GM12873 (cell line): ENCODE measurements around the gene TP53.

Source experiments
- TF ChIP-seq, protein P1 (sequence below): IDR thresholded peaks from 2 replicates; pipeline ENCODE4 v1.5.1; 2012; ENCODE audit warnings: low read depth, mild to moderate bottlenecking, moderate library complexity, low read length, control low read depth; ENCODE audit not compliant: insufficient read depth; ENCODE audit errors: missing control alignments

The TP53 gene

DNA sequence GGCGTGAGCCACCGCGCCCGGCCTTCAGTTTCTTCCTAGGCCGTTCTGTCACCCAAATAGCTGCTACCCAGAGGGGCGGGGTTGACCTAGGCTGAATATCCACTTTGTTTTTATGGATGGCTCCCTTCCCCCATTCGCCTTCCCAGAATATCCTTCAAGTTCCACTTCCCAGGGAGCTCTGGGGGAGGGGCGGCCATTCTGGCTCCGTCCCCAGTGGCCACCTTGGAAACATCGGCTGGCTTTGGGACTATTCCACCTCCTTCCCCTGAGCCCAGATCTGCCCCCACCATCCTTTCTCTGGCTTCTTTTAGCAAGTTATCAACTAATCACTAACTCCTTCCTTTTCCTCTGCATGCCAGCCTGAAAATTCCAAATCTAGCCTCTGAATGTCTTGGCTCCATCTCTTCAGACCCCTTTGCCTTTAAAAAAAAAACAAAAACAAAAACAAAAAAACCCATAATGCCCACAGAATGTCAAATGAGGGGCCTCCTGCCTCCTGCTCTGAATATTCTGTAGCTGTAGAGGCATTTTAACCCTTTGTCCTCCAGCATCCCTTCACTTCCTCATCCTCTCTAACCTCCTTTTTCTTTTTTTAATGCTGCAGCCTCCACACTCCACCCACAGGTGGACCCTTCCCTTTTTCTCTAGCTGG lies 30.2 kb downstream of the TP53 start:
- TF ChIP-seq, protein P1, sequence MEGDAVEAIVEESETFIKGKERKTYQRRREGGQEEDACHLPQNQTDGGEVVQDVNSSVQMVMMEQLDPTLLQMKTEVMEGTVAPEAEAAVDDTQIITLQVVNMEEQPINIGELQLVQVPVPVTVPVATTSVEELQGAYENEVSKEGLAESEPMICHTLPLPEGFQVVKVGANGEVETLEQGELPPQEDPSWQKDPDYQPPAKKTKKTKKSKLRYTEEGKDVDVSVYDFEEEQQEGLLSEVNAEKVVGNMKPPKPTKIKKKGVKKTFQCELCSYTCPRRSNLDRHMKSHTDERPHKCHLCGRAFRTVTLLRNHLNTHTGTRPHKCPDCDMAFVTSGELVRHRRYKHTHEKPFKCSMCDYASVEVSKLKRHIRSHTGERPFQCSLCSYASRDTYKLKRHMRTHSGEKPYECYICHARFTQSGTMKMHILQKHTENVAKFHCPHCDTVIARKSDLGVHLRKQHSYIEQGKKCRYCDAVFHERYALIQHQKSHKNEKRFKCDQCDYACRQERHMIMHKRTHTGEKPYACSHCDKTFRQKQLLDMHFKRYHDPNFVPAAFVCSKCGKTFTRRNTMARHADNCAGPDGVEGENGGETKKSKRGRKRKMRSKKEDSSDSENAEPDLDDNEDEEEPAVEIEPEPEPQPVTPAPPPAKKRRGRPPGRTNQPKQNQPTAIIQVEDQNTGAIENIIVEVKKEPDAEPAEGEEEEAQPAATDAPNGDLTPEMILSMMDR = no peak

DNA sequence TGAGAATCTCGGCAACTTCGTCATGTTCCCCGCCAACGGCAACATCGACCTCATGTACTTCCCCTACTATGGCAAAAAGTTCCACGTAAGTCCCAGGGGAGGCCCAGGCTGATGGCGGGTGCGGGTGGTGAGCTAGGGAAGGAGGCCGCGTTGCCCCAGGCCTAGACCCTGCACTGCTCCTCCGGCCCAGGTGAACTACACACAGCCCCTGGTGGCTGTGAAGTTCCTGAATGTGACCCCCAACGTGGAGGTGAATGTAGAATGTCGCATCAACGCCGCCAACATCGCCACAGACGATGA lies 31.8 kb downstream of the TP53 start:
- TF ChIP-seq, protein P1 = no peak

DNA sequence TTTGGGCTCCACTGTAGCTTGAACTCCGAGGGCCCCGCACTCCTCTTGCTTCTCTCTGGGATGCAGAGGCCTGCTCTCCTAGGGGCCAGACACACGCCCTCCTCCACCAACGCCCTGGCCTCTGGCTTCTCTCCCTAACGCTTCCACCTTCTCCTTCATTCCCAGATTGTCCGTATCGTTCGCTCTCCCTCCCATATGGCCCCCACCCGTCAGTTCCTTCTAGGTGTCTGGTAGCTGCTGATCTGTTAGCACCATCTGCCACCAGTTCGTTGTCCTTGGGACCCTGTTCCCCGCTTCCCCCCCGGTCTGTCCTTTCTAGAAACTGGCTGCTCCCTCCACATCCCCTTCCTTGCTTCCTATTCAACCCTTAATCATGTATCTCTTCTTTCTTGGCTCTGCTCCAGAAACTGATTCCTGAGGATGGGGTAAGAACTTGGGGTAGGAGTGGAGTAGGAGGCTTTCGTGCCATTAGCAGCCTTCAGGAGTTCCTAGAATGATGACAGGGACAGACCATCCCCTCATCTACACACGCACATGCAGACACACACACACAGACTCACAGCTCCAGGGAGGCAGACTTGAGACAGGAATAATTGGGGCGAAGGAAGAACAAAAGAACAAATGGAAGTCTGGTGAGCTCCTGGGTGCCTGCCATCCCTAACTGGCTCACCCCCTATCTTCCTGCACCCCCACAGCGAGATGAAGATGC lies 32.3 kb downstream of the TP53 start:
- TF ChIP-seq, protein P1 = no peak

- TF ChIP-seq, protein P1 = no peak
These were observed 34.6 kb downstream of the TP53 start for GRCh38 chr17:7652388-7653356.

GRCh38 chr17:7651665-7652387 lies 35.5 kb downstream of the TP53 start:
- TF ChIP-seq, protein P1 = no peak

- TF ChIP-seq, protein P1 = no peak
These were observed 36.1 kb downstream of the TP53 start for GRCh38 chr17:7651097-7651664.
